Endothelial cell of umbilical vein (primary cell): ENCODE data around the gene JADE3.

Experiments used
- EZH2 ChIP-seq: IDR thresholded peaks from 2 replicates; pipeline ENCODE4 v1.6.1; 2012; ENCODE audit warnings: borderline replicate concordance, low read depth, mild to moderate bottlenecking, moderate library complexity, low read length, inconsistent platforms; ENCODE audit not compliant: severe bottlenecking
- POLR2A ChIP-seq: IDR thresholded peaks from 2 replicates; pipeline ENCODE4 v1.6.1; 2012; ENCODE audit warnings: low read depth, mild to moderate bottlenecking, control low read depth, low read length
- POLR2AphosphoS5 ChIP-seq: IDR thresholded peaks from 2 replicates; pipeline ENCODE4 v1.6.1; 2012; ENCODE audit warnings: low read depth, mild to moderate bottlenecking, control low read depth, low read length, moderate library complexity; ENCODE audit not compliant: insufficient read depth
- TF ChIP-seq, protein P1 (sequence below), 2 donors: IDR thresholded peaks; 1 replicate in 1 of 2; 2 replicates in 1 of 2; pipeline ENCODE4 v1.5.1; 2011; ENCODE audit warnings: low read length in 2 of 2, mild to moderate bottlenecking in 2 of 2, moderate library complexity in 2 of 2, control low read depth in 1 of 2, inconsistent platforms in 1 of 2, low read depth in 1 of 2; ENCODE audit not compliant: insufficient read depth in 1 of 2; ENCODE audit errors: extremely low read depth in 1 of 2

DNA sequence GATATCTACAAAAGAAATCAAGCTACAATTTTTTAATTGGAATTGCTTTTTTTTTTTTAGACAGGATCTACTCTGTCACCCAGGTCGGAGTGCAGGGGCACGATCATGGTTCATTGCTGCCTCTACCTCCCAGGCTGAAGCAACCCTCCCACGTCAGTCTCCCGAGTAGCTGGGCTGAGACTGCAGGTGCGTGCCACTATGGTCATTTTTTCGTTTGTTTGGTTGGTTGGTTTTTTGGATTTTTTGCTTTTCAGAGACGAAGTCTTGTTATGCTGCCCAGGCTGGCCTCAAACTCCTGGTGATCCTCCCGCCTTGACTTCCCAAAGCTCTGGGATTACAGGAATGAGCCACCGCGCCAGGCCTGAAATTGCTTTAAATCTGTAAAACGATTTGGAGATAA is 181.6 kb downstream of the JADE3 start:
- TF ChIP-seq POLR2A (no peak), EZH2 (no peak), POLR2AphosphoS5 (no peak)
- TF ChIP-seq, protein P1, sequence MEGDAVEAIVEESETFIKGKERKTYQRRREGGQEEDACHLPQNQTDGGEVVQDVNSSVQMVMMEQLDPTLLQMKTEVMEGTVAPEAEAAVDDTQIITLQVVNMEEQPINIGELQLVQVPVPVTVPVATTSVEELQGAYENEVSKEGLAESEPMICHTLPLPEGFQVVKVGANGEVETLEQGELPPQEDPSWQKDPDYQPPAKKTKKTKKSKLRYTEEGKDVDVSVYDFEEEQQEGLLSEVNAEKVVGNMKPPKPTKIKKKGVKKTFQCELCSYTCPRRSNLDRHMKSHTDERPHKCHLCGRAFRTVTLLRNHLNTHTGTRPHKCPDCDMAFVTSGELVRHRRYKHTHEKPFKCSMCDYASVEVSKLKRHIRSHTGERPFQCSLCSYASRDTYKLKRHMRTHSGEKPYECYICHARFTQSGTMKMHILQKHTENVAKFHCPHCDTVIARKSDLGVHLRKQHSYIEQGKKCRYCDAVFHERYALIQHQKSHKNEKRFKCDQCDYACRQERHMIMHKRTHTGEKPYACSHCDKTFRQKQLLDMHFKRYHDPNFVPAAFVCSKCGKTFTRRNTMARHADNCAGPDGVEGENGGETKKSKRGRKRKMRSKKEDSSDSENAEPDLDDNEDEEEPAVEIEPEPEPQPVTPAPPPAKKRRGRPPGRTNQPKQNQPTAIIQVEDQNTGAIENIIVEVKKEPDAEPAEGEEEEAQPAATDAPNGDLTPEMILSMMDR (IDR thresholded peaks at IDR 0.05; ENCODE audit: extremely low read depth in 1 of 2, insufficient read depth in 1 of 2, low read depth in 1 of 2, low read length in 2 of 2), result no peak
